Muscle layer of duodenum (tissue), 2 donors: ENCODE measurements around the gene SVIL.

Source experiments
- H3K27ac ChIP-seq: one replicate; pipeline ENCODE4 v1.7.0; 2013; ENCODE audit warnings: mild to moderate bottlenecking, low read length
- H3K27me3 ChIP-seq: one replicate; pipeline ENCODE4 v1.7.0; 2013; ENCODE audit warnings: low read depth, mild to moderate bottlenecking, control low read depth, low read length
- H3K36me3 ChIP-seq, 2 donors: one replicate each; pipeline ENCODE4 v1.7.0; 2013; ENCODE audit warnings: low read length in 2 of 2, control low read depth in 1 of 2, mild to moderate bottlenecking in 1 of 2; ENCODE audit not compliant: insufficient read depth in 2 of 2, control insufficient read depth in 1 of 2
- H3K4me1 ChIP-seq, 2 donors: one replicate each; pipeline ENCODE4 v1.7.0; 2013; ENCODE audit warnings: low read length in 2 of 2, mild to moderate bottlenecking in 2 of 2, control low read depth in 1 of 2, moderate library complexity in 1 of 2; ENCODE audit not compliant: insufficient read depth in 2 of 2, control insufficient read depth in 1 of 2
- H3K4me3 ChIP-seq, 2 donors: one replicate each; pipeline ENCODE4 v1.7.0; 2013; ENCODE audit warnings: low read length in 2 of 2, low read depth in 1 of 2, mild to moderate bottlenecking in 1 of 2
- H3K9me3 ChIP-seq, 2 donors: one replicate each; pipeline ENCODE4 v1.7.0; 2013; ENCODE audit warnings: low read length in 2 of 2, control low read depth in 1 of 2, mild to moderate bottlenecking in 1 of 2; ENCODE audit not compliant: control insufficient read depth in 1 of 2
- donor health status: healthy.

The SVIL gene

GRCh38 chr10:29438271-29438670 lies 196.5 kb downstream of the SVIL start:
- no peaks in the 10 kb centered on the region for H3K27me3 ChIP-seq

DNA sequence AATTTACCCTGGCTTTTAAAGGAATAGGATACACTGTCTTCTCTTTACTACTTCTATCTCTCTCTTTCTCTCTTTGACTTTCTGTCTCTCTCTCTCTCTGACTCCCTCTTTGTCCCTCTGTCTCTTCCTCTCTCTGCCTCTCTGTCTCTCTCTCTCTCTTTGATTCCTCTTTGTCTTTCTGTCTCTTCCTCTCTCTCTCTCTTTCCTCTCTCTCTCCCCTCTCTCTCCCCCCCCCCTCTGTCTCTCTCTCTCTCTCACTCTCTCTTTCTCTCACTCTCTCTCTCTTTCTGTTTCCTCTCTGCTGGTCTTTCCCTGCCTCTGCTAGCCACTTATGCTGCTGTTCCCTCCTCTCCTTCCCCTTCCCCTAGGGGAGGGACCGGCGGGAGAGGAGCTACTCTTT lies 196.9 kb downstream of the SVIL start:
- H3K4me3 ChIP-seq, result peak overlapping the region in 1 of 2 donors; percentile 12
- H3K4me1 ChIP-seq, result peaks cover 0 to 11% of the 10 kb centered on the region in 2 donors
- no peak overlapping the region for H3K27ac ChIP-seq
- H3K36me3 ChIP-seq, result no peaks in the 10 kb centered on the region
- no peaks in the 10 kb centered on the region for H3K27me3 ChIP-seq
- peaks cover 0 to 3% of the 10 kb centered on the region in 2 donors for H3K9me3 ChIP-seq

More at GRCh38 chr10:29438271-29438670, 196.5 kb downstream of the SVIL start:
- Histone ChIP-seq H3K27ac (no peak overlapping the region), H3K9me3 (peaks cover 0 to 3% of the 10 kb centered on the region in 2 donors), H3K4me1 (peaks cover 0 to 11% of the 10 kb centered on the region in 2 donors), H3K4me3 (peak overlapping the region in 1 of 2 donors; percentile 12), H3K36me3 (no peaks in the 10 kb centered on the region)

GRCh38 chr10:29435809-29436501 lies 198.8 kb downstream of the SVIL start:
- Histone ChIP-seq H3K9me3 (peaks cover 0 to 3% of the 10 kb centered on the region in 2 donors), H3K4me1 (peaks cover 0 to 16% of the 10 kb centered on the region in 2 donors), H3K4me3 (no peak overlapping the region), H3K36me3 (no peaks in the 10 kb centered on the region), H3K27ac (no peak overlapping the region), H3K27me3 (no peaks in the 10 kb centered on the region)

- H3K9me3 ChIP-seq, result peaks cover 0 to 3% of the 10 kb centered on the region in 2 donors
- H3K36me3 ChIP-seq, result no peaks in the 10 kb centered on the region
- no peak overlapping the region for H3K4me3 ChIP-seq
- no peaks in the 10 kb centered on the region for H3K27me3 ChIP-seq
- H3K27ac ChIP-seq, result no peak overlapping the region
- H3K4me1 ChIP-seq, result peaks cover 0 to 16% of the 10 kb centered on the region in 2 donors
Observed at GRCh38 chr10:29434111-29434510, 200.7 kb downstream of the SVIL start.

GRCh38 chr10:29431711-29432110 lies 203.1 kb downstream of the SVIL start:
- Histone ChIP-seq H3K36me3 (no peaks in the 10 kb centered on the region), H3K9me3 (no peaks in the 10 kb centered on the region), H3K27ac (no peak overlapping the region), H3K4me3 (no peak overlapping the region), H3K27me3 (no peaks in the 10 kb centered on the region), H3K4me1 (peaks cover 0 to 16% of the 10 kb centered on the region in 2 donors)

- Histone ChIP-seq H3K4me3 (no peak overlapping the region), H3K27me3 (no peaks in the 10 kb centered on the region), H3K27ac (no peak overlapping the region)
Observed at GRCh38 chr10:29430101-29430500, 204.7 kb downstream of the SVIL start.

DNA sequence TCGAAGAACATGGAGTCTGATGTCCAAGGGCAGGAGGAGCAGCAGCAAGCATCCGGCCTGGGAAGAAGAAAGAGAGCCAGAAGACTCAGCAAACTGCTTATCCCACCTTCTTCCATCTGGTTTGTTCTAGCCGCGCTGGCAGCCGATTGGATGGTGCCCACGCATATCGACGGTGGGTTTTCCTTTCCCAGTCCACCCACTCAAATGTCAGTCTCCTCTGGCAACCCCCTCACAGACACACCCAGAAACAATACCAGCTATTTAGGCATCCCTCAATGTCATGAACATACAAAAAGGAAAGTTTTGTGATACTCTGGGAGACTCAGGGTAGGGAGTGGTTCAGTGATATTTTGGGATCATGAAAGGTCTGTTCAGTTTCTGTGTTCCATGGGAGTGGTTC lies 206.3 kb downstream of the SVIL start:
- peaks cover 4% of the 10 kb centered on the region in 2 donors for H3K36me3 ChIP-seq
- no peak overlapping the region for H3K27ac ChIP-seq
- H3K4me3 ChIP-seq, result no peak overlapping the region
- H3K27me3 ChIP-seq, result no peaks in the 10 kb centered on the region
- no peaks in the 10 kb centered on the region for H3K9me3 ChIP-seq
- H3K4me1 ChIP-seq, result peaks cover 0 to 5% of the 10 kb centered on the region in 2 donors

More at GRCh38 chr10:29430101-29430500, 204.7 kb downstream of the SVIL start:
- peaks cover 0 to 11% of the 10 kb centered on the region in 2 donors for H3K4me1 ChIP-seq
- H3K9me3 ChIP-seq, result no peaks in the 10 kb centered on the region
- no peaks in the 10 kb centered on the region for H3K36me3 ChIP-seq

DNA sequence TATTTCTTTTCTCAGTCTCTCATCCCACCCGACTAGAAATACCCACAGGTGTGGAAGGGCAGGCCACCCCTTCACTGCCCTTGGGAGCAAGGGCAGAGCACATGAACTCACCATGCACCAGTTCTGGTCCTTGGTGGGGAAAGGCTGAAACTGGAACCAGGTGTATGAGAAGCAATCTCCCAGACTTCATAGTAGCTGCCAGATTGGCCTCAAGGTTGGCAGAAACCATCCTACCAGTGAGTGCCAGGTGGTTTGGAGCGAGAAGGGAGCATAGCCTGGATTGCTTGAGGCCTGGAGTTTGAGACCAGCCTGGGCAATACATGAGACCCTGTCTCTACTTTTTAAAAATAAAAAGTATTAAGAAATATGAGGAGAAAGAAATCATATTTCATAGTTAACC lies 207.1 kb downstream of the SVIL start:
- H3K4me1 ChIP-seq, result peaks cover 0 to 5% of the 10 kb centered on the region in 2 donors
- H3K4me3 ChIP-seq, result no peak overlapping the region
- H3K27ac ChIP-seq, result no peak overlapping the region
- no peaks in the 10 kb centered on the region for H3K9me3 ChIP-seq
- no peaks in the 10 kb centered on the region for H3K27me3 ChIP-seq
- H3K36me3 ChIP-seq, result peaks cover 4 to 5% of the 10 kb centered on the region in 2 donors

DNA sequence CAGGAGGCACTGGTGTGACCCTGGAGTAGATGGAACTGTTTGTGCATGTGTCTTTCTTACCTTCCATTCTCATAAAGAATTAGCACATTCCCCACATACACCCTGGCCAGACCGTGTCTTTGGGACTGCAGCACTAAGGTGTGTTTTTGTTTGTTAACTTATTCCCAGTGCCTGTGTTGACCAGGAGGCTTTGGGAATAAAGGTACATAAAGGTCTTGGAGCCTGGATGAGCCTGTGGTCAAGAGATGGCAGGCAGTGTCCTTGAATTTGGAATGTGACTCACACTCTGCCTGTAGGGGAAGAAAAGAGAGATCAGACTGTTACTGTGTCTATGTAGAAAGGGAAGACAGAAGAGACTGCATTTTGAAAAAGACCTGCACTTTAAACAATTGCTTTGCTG lies 208.4 kb downstream of the SVIL start:
- Histone ChIP-seq H3K4me3 (no peak overlapping the region), H3K9me3 (no peaks in the 10 kb centered on the region), H3K4me1 (peaks cover 0 to 3% of the 10 kb centered on the region in 2 donors), H3K36me3 (peaks cover 11 to 18% of the 10 kb centered on the region in 2 donors), H3K27ac (no peak overlapping the region), H3K27me3 (no peaks in the 10 kb centered on the region)

GRCh38 chr10:29424017-29424416 lies 210.8 kb downstream of the SVIL start:
- no peak overlapping the region for H3K27ac ChIP-seq
- H3K4me3 ChIP-seq, result no peak overlapping the region
- no peaks in the 10 kb centered on the region for H3K9me3 ChIP-seq
- H3K36me3 ChIP-seq, result peaks cover 24 to 27% of the 10 kb centered on the region in 2 donors
- H3K4me1 ChIP-seq, result no peaks in the 10 kb centered on the region
- no peaks in the 10 kb centered on the region for H3K27me3 ChIP-seq

GRCh38 chr10:29420744-29421143 lies 214.0 kb downstream of the SVIL start:
- H3K36me3 ChIP-seq, result peaks cover 27 to 35% of the 10 kb centered on the region in 2 donors
- no peaks in the 10 kb centered on the region for H3K9me3 ChIP-seq
- no peaks in the 10 kb centered on the region for H3K27me3 ChIP-seq
- no peak overlapping the region for H3K4me3 ChIP-seq
- H3K27ac ChIP-seq, result no peak overlapping the region
- H3K4me1 ChIP-seq, result no peaks in the 10 kb centered on the region

DNA sequence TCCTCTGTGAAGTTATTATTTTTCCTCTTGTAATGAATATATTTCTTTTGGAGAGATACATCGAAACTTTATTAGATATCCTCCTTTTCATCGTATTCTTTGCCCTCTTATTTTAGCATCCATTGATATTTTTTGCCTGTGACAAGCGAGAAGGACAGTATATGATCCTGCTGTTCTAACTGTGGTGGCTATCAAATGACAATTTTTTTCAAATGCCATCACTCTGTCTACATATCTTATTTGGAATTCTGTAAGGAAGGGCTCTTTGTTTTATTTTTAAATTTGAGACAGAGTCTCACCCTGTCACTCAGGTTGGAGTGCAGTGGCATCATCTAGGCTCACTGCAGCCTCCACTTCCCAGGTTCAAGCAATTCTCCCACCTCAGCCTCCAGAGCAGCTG lies 217.4 kb downstream of the SVIL start:
- H3K4me1 ChIP-seq, result peaks cover 5 to 17% of the 10 kb centered on the region in 2 donors
- peaks cover 26 to 27% of the 10 kb centered on the region in 2 donors for H3K36me3 ChIP-seq
- H3K27ac ChIP-seq, result no peak overlapping the region
- no peak overlapping the region for H3K4me3 ChIP-seq
- H3K27me3 ChIP-seq, result no peaks in the 10 kb centered on the region
- H3K9me3 ChIP-seq, result no peaks in the 10 kb centered on the region
